Measurements from ENCODE around the gene CFAP61. TPM values are rescaled to one million over a fixed set of nuclear protein-coding genes. Genes with fewer than 3 reads are reported as not detected.
"Not testable (repeated sequence)": the region's sequence is repeated elsewhere in the genome, so short reads cannot be mapped to it uniquely, and the experiment has no call there.

The CFAP61 gene
- total RNA-seq, 1 donor = not detected

GRCh38 chr20:20103486-20103885 is 51.2 kb downstream of the CFAP61 start:
- no peak for TF ChIP-seq CTCF (IDR thresholded peaks at IDR 0.05; ENCODE audit: extremely low read depth, low read depth, low read length)
- H3K27me3 ChIP-seq (ENCODE audit: insufficient read depth, low read length) = no peaks in the 10 kb centered on the region
- H3K79me2 ChIP-seq (ENCODE audit: insufficient read depth, low read length) = no peaks in the 10 kb centered on the region
- H2AFZ ChIP-seq (ENCODE audit: low read length) = no peak overlapping the region
- H3K4me1 ChIP-seq (ENCODE audit: insufficient read depth, low read length) = no peaks in the 10 kb centered on the region
- no peaks in the 10 kb centered on the region for H3K36me3 ChIP-seq (ENCODE audit: insufficient read depth, low read length)
- DNase-seq (ENCODE audit: insufficient read length, low spot score, missing footprints) = no peak
- no peak overlapping the region for H3K4me3 ChIP-seq (ENCODE audit: insufficient read depth, low read length)
- no peaks in the 10 kb centered on the region for H4K20me1 ChIP-seq (ENCODE audit: insufficient read depth, low read length)
- no peak overlapping the region for H3K27ac ChIP-seq (ENCODE audit: low read depth, low read length)
- no peaks in the 10 kb centered on the region for H3K9me3 ChIP-seq (ENCODE audit: low read depth, low read length)
- H3K4me2 ChIP-seq (ENCODE audit: insufficient read depth, low read length) = no peak overlapping the region

DNA sequence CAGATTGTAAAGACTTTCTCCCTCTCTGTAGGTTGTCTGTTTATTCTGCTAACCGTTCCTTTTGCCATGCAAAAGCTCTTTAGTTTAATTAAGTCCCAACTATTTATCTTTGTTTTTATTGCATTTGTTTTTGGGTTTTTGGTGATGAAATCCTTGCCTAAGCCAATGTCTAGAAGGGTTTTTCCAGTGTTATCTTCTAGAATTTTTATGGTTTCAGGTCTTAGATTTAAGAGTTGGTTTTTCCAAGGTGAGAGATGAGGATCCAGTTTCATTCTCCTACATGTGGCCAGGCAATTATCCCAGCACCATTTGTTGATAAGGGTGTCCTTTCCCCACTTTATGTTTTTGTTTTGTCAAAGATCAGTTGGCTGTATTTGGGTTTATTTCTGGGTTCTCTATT is 70.9 kb downstream of the CFAP61 start:
- not testable (repeated sequence) for DNase-seq (ENCODE audit: insufficient read length, low spot score, missing footprints); H3K4me2 ChIP-seq (ENCODE audit: insufficient read depth, low read length); H4K20me1 ChIP-seq (ENCODE audit: insufficient read depth, low read length); H3K36me3 ChIP-seq (ENCODE audit: insufficient read depth, low read length); H3K4me1 ChIP-seq (ENCODE audit: insufficient read depth, low read length); H3K27me3 ChIP-seq (ENCODE audit: insufficient read depth, low read length); H3K4me3 ChIP-seq (ENCODE audit: insufficient read depth, low read length); H3K79me2 ChIP-seq (ENCODE audit: insufficient read depth, low read length); H3K27ac ChIP-seq (ENCODE audit: low read depth, low read length); H3K9me3 ChIP-seq (ENCODE audit: low read depth, low read length); H2AFZ ChIP-seq (ENCODE audit: low read length)

DNA sequence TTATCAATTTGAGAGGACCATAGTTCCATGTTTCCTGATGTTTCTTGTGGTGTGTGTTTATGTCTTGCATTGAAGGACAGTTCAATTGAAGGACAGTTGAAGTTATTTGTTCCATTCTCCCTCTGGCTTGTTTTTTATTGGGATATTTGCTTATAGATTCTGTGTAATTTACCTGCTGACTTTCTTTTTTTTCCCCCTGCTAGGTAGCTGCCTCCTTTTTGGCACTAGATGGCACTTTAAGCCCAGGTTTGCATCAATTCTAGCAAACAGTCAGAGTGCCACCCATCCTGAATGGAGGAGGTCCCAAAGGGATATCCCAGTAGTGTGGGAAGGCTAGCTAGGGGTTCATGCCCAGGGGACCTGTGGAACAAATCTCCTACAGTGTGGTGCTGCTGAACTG is 78.1 kb downstream of the CFAP61 start:
- peaks cover 2% of the 10 kb centered on the region for H3K9me3 ChIP-seq (ENCODE audit: low read depth, low read length)
- no peak overlapping the region for H3K27ac ChIP-seq (ENCODE audit: low read depth, low read length)
- H3K27me3 ChIP-seq (ENCODE audit: insufficient read depth, low read length) = no peaks in the 10 kb centered on the region
- no peaks in the 10 kb centered on the region for H3K79me2 ChIP-seq (ENCODE audit: insufficient read depth, low read length)
- H4K20me1 ChIP-seq (ENCODE audit: insufficient read depth, low read length) = no peaks in the 10 kb centered on the region
- DNase-seq (ENCODE audit: insufficient read length, low spot score, missing footprints) = no peak
- H3K36me3 ChIP-seq (ENCODE audit: insufficient read depth, low read length) = no peaks in the 10 kb centered on the region
- H3K4me2 ChIP-seq (ENCODE audit: insufficient read depth, low read length) = no peak overlapping the region
- no peak overlapping the region for H2AFZ ChIP-seq (ENCODE audit: low read length)
- H3K4me1 ChIP-seq (ENCODE audit: insufficient read depth, low read length) = no peaks in the 10 kb centered on the region
- TF ChIP-seq CTCF (IDR thresholded peaks at IDR 0.05; ENCODE audit: extremely low read depth, low read depth, low read length) = no peak
- H3K4me3 ChIP-seq (ENCODE audit: insufficient read depth, low read length) = no peak overlapping the region

DNA sequence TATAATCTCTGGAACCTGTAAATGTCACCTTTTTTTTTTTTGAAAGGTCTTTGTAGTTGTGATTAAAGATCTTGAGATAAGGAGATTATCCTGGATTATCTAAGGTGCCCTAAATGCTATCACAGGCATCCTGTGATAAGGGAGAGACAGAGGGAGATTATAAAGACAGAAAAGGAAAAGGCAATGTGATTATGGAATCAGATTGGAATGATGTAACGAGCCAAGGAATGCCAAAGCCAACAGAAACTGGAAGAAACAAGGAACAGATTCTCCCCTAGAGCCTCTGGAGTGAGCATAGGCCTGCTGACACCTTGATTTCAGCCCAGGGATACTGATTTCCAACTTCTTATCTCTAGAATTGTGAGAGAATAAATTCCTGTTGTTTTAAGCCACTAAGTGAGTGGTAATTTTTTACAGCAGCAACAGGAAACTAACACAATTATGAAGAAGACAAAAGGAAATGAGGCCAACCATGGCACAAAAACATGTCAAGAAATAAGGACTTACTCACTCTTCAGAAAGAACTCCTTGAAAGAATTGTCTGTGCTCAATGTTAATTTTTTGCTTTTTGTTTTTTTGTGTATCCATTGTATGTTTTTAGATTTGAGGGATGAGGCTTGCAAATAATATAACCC is 82.7 kb downstream of the CFAP61 start:
- Histone ChIP-seq H4K20me1 (ENCODE audit: insufficient read depth, low read length) (no peaks in the 10 kb centered on the region), H3K27ac (ENCODE audit: low read depth, low read length) (no peak overlapping the region), H2AFZ (ENCODE audit: low read length) (no peak overlapping the region), H3K79me2 (ENCODE audit: insufficient read depth, low read length) (no peaks in the 10 kb centered on the region), H3K27me3 (ENCODE audit: insufficient read depth, low read length) (no peaks in the 10 kb centered on the region), H3K36me3 (ENCODE audit: insufficient read depth, low read length) (no peaks in the 10 kb centered on the region), H3K4me3 (ENCODE audit: insufficient read depth, low read length) (no peak overlapping the region), H3K4me1 (ENCODE audit: insufficient read depth, low read length) (no peaks in the 10 kb centered on the region), H3K4me2 (ENCODE audit: insufficient read depth, low read length) (no peak overlapping the region), H3K9me3 (ENCODE audit: low read depth, low read length) (peaks cover 2% of the 10 kb centered on the region)
- no peak for TF ChIP-seq CTCF (IDR thresholded peaks at IDR 0.05; ENCODE audit: extremely low read depth, low read depth, low read length)
- DNase-seq (ENCODE audit: insufficient read length, low spot score, missing footprints) = no peak

Measured in osteoblast (primary cell).